PFSK-1 (cell line): ENCODE results near the gene HNRNPLL.

Source experiments
- POLR2AphosphoS5 ChIP-seq: IDR thresholded peaks from 2 replicates; pipeline ENCODE4 v1.6.1; 2012; ENCODE audit warnings: low read depth, mild to moderate bottlenecking, control low read depth, low read length, moderate library complexity
- REST ChIP-seq, 2 experiments: IDR thresholded peaks; 2 replicates each; pipeline versions ENCODE4 v1.6.1 to v1.8.0; 2011 to 2012; ENCODE audit warnings: low read depth in 2 of 2, low read length in 2 of 2, control low read depth in 1 of 2, inconsistent platforms in 1 of 2, mild to moderate bottlenecking in 1 of 2, moderate library complexity in 1 of 2; ENCODE audit not compliant: insufficient read depth in 1 of 2
- SIN3A ChIP-seq: IDR thresholded peaks from 2 replicates; pipeline ENCODE4 v1.6.1; 2012; ENCODE audit warnings: mild to moderate bottlenecking, low read length, moderate library complexity, borderline replicate concordance; ENCODE audit not compliant: insufficient read depth
- TAF1 ChIP-seq: IDR thresholded peaks from 2 replicates; pipeline ENCODE4 v1.6.1; 2012; ENCODE audit warnings: low read length, control low read depth, borderline replicate concordance; ENCODE audit not compliant: insufficient read depth

- no peak for TF ChIP-seq TAF1
- TF ChIP-seq SIN3A, result no peak
- TF ChIP-seq POLR2AphosphoS5, result no peak
- no peak for TF ChIP-seq REST (IDR thresholded peaks at IDR 0.05; ENCODE audit: insufficient read depth in 1 of 2, low read depth in 2 of 2, low read length in 2 of 2)
Observed at GRCh38 chr2:38547791-38548190, 54.9 kb downstream of the HNRNPLL start.
